HEK293T (cell line): ENCODE data around the gene CAGE1.

Experiments used
- CTCF ChIA-PET: fragments of 350-600 bp; formaldehyde crosslinking; extraction: SDS; loops from one replicate; lab custom pipeline; 2021; ENCODE audit warnings: antibody characterized with exemption, inconsistent platforms; lab: Yijun Ruan, JAX
- POLR2A ChIA-PET: fragments of 350-600 bp; formaldehyde crosslinking; extraction: SDS; loops from one replicate; lab custom pipeline; 2020; ENCODE audit warnings: antibody characterized with exemption, inconsistent platforms; lab: Yijun Ruan, JAX
- DNase-seq: peaks from one replicate; pipeline ENCODE4 v3.0.0; 2012; ENCODE audit warnings: mixed read lengths; ENCODE audit errors: extremely low spot score
- BHLHE40 ChIP-seq: fragments of 450-650 bp; IDR thresholded peaks from 2 replicates; pipeline ENCODE4 v1.6.1; 2016; ENCODE audit warnings: mild to moderate bottlenecking, moderate library complexity, borderline replicate concordance
- FOXA1 ChIP-seq: fragments of 450-650 bp; IDR thresholded peaks from 2 replicates; pipeline ENCODE4 v1.6.1; 2016; ENCODE audit warnings: mild to moderate bottlenecking
- FOXM1 ChIP-seq: fragments of 450-650 bp; IDR thresholded peaks from 2 replicates; pipeline ENCODE4 v1.6.1; 2017; ENCODE audit warnings: mild to moderate bottlenecking, borderline replicate concordance
- HDGF ChIP-seq: fragments of 450-650 bp; IDR thresholded peaks from 2 replicates; pipeline ENCODE4 v1.6.1; 2017; ENCODE audit warnings: antibody characterized with exemption, borderline replicate concordance
- LEF1 ChIP-seq: fragments of 450-650 bp; IDR thresholded peaks from 2 replicates; pipeline ENCODE4 v1.6.1; 2017; ENCODE audit warnings: mild to moderate bottlenecking, borderline replicate concordance
- SP1 ChIP-seq: fragments of 450-650 bp; IDR thresholded peaks from 2 replicates; pipeline ENCODE4 v1.6.1; 2017

The CAGE1 gene

DNA sequence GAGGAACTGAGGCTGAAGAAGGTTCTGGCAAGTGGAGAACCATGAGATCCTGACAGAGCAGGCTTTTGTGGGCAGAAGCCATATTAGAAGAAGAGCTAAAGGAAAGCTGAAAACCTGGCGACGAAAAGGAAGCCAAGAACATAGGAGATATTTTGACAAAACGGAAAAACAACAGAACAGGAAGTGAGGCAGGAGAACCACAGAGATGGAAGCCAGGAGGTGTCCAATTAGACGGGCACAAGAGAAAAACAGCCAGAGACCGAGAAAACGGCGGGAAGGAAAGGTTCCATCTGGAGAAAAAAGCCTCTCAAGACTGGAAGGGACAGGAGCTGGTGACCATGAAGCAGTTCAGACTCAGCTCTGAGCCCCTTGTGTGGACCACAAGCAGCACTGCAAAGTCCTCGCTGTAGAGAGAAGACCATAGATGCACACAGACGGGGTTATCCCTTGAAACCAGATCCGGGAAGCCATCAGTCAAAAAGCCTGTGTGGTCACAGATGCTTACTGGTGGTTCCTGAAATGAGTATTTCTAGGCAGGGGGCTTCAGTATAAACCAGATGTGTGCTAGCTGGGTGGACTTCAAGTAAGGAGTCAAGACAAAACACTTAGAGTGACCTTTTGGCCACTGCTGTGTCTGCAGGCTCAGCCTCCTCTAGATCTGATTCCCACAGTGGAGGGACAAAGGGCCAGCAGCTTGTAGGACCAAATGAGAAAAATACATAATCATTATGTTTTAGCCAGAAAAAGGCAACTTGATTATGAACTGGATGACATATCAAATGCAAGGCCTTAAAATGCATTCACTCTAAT is 107.2 kb downstream of the CAGE1 start:
- CTCF ChIA-PET, result no interaction called here
- no peak for TF ChIP-seq SP1
- no peak for TF ChIP-seq FOXM1
- TF ChIP-seq BHLHE40, result no peak
- TF ChIP-seq FOXA1, result no peak
- TF ChIP-seq HDGF, result no peak
- TF ChIP-seq LEF1, result no peak

More for the DNA sequence above, 107.2 kb downstream of the CAGE1 start:
- POLR2A ChIA-PET, result interaction anchor here (1.2 kb wide), 1 partner anchor 107 kb away, joined by 3 read pairs; the partner anchor contains the start of genes CAGE1 and RIOK1
- DNase-seq, result no peak
